GM12872 (cell line): Measurements from ENCODE around the gene FRMPD3.

Experiments
- CTCF ChIP-seq: IDR thresholded peaks from 3 replicates; pipeline ENCODE4 v1.5.1; 2011; ENCODE audit warnings: low read depth, mild to moderate bottlenecking, low read length, moderate library complexity; ENCODE audit not compliant: insufficient read depth

Gene FRMPD3

GRCh38 chrX:107448998-107449835 lies at the start of gene FRMPD3:
Gene FRMPD3 (plus strand): TSS chrX:107449652. CDS start chrX:107526589, 76,937 bp downstream.
- TF ChIP-seq CTCF = peak; percentile 9; the same call in 1 of the 3 replicates

GRCh38 chrX:107420571-107420970 lies 28.9 kb upstream of the FRMPD3 start:
- TF ChIP-seq CTCF = no peak

- TF ChIP-seq CTCF = no peak
These were observed 28.1 kb upstream of the FRMPD3 start for GRCh38 chrX:107421337-107421861.

- TF ChIP-seq CTCF = peak; percentile 48; the same call in 2 of the 3 replicates
These were observed 20.4 kb upstream of the FRMPD3 start for GRCh38 chrX:107429090-107429489.

GRCh38 chrX:107440187-107440586 lies 9.3 kb upstream of the FRMPD3 start:
- no peak for TF ChIP-seq CTCF

- no peak for TF ChIP-seq CTCF
These were observed 8.8 kb upstream of the FRMPD3 start for GRCh38 chrX:107440692-107441091.

- TF ChIP-seq CTCF = no peak
These were observed 6.4 kb upstream of the FRMPD3 start for GRCh38 chrX:107442914-107443527.
